Mammary epithelial cell (primary cell): ENCODE measurements around the gene STT3B.

Experiments used
- CTCF ChIP-seq, 2 donors: IDR thresholded peaks in 1 of 2; conservative IDR thresholded peaks in 1 of 2; 2 replicates each; pipeline ENCODE4 v1.5.1; 2011 to 2012; ENCODE audit warnings: inconsistent platforms in 2 of 2, low read length in 2 of 2, mild to moderate bottlenecking in 2 of 2, control low read depth in 1 of 2, low read depth in 1 of 2; ENCODE audit not compliant: insufficient read depth in 1 of 2; ENCODE audit errors: extremely low read depth in 1 of 2
- EZH2 ChIP-seq: IDR thresholded peaks from 2 replicates; pipeline ENCODE4 v1.6.1; 2012; ENCODE audit warnings: low read length, inconsistent platforms, borderline replicate concordance

GRCh38 chr3:31538801-31539200 is 6.1 kb downstream of the STT3B start:
- TF ChIP-seq EZH2 (no peak), CTCF (conservative IDR thresholded peaks at IDR 0.05 in 1 of 2, IDR thresholded peaks at IDR 0.05 in 1 of 2; ENCODE audit: extremely low read depth in 1 of 2, insufficient read depth in 1 of 2, low read depth in 1 of 2, low read length in 2 of 2) (no peak)
